Measurements from ENCODE around the gene C12orf57.
A peak's percentile ranks its signal among the peaks of the same experiment; 100 is the strongest.

Gene C12orf57

DNA sequence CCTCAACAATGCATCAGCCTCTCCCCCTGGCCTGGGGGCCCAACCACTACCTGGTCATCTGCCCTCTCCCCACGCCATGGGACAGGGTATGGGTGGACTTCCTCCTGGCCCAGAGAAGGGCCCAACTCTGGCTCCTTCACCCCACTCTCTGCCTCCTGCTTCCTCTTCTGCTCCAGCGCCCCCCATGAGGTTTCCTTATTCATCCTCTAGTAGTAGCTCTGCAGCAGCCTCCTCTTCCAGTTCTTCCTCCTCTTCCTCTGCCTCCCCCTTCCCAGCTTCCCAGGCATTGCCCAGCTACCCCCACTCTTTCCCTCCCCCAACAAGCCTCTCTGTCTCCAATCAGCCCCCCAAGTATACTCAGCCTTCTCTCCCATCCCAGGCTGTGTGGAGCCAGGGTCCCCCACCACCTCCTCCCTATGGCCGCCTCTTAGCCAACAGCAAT lies 7.6 kb upstream of the C12orf57 start:
- TF ChIP-seq, protein P1, sequence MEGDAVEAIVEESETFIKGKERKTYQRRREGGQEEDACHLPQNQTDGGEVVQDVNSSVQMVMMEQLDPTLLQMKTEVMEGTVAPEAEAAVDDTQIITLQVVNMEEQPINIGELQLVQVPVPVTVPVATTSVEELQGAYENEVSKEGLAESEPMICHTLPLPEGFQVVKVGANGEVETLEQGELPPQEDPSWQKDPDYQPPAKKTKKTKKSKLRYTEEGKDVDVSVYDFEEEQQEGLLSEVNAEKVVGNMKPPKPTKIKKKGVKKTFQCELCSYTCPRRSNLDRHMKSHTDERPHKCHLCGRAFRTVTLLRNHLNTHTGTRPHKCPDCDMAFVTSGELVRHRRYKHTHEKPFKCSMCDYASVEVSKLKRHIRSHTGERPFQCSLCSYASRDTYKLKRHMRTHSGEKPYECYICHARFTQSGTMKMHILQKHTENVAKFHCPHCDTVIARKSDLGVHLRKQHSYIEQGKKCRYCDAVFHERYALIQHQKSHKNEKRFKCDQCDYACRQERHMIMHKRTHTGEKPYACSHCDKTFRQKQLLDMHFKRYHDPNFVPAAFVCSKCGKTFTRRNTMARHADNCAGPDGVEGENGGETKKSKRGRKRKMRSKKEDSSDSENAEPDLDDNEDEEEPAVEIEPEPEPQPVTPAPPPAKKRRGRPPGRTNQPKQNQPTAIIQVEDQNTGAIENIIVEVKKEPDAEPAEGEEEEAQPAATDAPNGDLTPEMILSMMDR (IDR thresholded peaks at IDR 0.05; ENCODE audit: low read depth, low read length): no peak
- DNase-seq (ENCODE audit: extremely low read depth, low read depth): no peak

DNA sequence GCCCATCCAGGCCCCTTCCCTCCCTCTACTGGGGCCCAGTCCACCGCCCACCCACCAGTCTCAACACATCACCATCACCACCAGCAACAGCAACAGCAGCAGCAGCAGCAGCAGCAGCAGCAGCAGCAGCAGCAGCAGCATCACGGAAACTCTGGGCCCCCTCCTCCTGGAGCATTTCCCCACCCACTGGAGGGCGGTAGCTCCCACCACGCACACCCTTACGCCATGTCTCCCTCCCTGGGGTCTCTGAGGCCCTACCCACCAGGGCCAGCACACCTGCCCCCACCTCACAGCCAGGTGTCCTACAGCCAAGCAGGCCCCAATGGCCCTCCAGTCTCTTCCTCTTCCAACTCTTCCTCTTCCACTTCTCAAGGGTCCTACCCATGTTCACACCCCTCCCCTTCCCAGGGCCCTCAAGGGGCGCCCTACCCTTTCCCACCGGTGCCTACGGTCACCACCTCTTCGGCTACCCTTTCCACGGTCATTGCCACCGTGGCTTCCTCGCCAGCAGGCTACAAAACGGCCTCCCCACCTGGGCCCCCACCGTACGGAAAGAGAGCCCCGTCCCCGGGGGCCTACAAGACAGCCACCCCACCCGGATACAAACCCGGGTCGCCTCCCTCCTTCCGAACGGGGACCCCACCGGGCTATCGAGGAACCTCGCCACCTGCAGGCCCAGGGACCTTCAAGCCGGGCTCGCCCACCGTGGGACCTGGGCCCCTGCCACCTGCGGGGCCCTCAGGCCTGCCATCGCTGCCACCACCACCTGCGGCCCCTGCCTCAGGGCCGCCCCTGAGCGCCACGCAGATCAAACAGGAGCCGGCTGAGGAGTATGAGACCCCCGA lies 7.0 kb upstream of the C12orf57 start:
- no peak for DNase-seq (ENCODE audit: extremely low read depth, low read depth)
- TF ChIP-seq, protein P1 (IDR thresholded peaks at IDR 0.05; ENCODE audit: low read depth, low read length): no peak

DNA sequence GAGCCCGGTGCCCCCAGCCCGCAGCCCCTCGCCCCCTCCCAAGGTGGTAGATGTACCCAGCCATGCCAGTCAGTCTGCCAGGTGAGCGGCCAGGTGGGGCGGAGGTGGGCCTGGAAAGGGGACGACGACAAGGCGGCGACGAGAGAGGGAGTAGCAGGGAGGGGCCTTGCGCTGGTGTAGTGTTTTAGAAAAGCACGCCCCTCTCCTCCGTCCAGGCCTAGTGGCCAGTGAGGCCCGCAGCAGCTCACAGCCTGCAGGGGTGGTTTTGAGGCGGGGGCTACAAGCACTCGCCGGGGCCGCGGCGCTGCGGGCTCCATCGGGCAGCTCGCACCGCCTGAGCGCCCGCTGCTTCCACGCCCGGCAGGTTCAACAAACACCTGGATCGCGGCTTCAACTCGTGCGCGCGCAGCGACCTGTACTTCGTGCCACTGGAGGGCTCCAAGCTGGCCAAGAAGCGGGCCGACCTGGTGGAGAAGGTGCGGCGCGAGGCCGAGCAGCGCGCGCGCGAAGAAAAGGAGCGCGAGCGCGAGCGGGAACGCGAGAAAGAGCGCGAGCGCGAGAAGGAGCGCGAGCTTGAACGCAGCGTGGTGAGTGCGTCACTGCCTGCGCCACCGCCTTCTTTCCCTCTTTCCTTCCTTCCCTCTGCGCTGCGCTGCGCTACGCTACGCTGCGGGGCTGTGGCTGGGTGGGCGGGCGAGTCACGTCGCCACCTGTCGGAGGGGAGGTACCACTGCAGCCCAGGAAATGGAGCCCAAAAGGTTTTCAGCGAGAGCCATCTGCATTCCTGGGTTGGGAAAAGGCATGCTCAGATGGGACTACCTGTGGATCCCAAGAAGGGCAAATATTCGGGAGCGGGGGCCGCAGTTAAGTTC lies 6.1 kb upstream of the C12orf57 start:
- peak; percentile 73 for DNase-seq (ENCODE audit: extremely low read depth, low read depth)
- TF ChIP-seq, protein P1 (IDR thresholded peaks at IDR 0.05; ENCODE audit: low read depth, low read length): peak; percentile 93

- no peak for DNase-seq (ENCODE audit: extremely low read depth, low read depth)
- TF ChIP-seq, protein P1 (IDR thresholded peaks at IDR 0.05; ENCODE audit: low read depth, low read length): no peak
Observed at GRCh38 chr12:6938353-6939190, 5.2 kb upstream of the C12orf57 start.

- TF ChIP-seq, protein P1 (IDR thresholded peaks at IDR 0.05; ENCODE audit: low read depth, low read length): no peak
- DNase-seq (ENCODE audit: extremely low read depth, low read depth): no peak
Observed at GRCh38 chr12:6939191-6939540, 4.7 kb upstream of the C12orf57 start.

GRCh38 chr12:6941267-6941666 lies 2.6 kb upstream of the C12orf57 start:
- no peak for DNase-seq (ENCODE audit: extremely low read depth, low read depth)
- TF ChIP-seq, protein P1 (IDR thresholded peaks at IDR 0.05; ENCODE audit: low read depth, low read length): no peak
